ENCODE data around the gene B4GALT6.
"Not testable (repeated sequence)": the region's sequence is repeated elsewhere in the genome, so short reads cannot be mapped to it uniquely, and the experiment has no call there.

Gene B4GALT6, protein sequence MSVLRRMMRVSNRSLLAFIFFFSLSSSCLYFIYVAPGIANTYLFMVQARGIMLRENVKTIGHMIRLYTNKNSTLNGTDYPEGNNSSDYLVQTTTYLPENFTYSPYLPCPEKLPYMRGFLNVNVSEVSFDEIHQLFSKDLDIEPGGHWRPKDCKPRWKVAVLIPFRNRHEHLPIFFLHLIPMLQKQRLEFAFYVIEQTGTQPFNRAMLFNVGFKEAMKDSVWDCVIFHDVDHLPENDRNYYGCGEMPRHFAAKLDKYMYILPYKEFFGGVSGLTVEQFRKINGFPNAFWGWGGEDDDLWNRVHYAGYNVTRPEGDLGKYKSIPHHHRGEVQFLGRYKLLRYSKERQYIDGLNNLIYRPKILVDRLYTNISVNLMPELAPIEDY

DNA sequence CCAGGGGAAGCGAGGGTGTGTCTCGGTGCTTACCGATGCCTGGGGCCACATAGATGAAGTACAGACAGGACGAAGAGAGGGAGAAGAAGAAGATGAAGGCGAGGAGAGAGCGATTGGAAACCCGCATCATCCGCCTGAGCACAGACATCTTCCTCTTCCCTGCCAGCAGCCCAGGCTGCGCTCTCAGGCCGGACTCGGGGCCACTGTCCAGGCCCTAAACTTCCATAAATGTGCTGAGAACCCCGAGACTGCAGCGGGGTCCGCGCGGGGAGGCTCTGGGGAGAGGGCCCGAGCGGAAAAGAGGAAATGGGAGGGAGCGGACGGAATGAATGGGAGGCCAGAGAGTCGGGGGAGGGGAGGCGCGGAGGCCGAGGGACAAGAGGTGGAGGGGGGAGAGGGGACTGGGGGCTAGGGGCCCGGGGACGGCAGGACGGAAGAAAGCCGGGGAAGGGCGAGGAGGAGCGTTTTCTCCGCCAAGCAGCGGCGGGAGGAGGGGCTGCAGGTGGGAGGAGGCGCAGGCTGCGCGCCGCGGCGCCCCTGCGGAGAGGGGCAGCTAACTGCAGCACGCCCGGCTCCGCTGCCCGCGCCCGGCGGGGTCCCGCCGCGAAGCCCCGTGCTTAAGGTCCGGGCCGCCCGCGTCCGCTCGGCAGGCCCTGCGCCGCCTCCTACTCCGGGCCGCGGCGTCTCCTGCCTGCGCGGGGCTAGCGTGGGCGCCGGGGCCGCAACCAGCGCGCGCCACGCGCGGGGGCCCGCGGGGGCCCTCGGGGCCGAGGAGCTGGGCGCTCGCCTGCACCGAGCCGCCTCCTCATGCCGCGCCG, at the start of gene B4GALT6:
B4GALT6 (minus strand) TSS at position 303 of the 818 bp plus-strand sequence; CDS start at position 148, 155 bp downstream.
- peak; percentile 32 for DNase-seq (ENCODE audit: low spot score)

DNA sequence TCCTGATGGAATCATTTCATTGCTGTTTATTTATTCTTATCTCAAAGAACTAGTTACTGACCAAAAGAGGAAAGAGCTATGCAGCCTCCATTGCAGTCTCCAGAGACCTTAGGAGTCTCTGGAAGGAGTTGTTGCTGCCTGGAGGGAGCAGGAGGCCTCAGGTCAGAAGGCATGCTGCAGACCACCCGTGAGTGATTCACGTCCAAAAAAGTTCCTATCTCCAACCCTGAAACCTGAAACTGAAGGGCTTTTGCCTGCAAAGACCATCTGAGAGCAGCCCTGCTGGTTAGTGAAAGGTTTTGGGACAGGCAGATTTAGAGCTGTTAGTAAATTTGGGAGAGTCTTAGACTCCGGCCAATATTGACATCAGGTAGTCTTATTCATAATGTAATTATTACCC, 47.2 kb upstream of the B4GALT6 start:
- DNase-seq (ENCODE audit: low spot score) = no peak

DNA sequence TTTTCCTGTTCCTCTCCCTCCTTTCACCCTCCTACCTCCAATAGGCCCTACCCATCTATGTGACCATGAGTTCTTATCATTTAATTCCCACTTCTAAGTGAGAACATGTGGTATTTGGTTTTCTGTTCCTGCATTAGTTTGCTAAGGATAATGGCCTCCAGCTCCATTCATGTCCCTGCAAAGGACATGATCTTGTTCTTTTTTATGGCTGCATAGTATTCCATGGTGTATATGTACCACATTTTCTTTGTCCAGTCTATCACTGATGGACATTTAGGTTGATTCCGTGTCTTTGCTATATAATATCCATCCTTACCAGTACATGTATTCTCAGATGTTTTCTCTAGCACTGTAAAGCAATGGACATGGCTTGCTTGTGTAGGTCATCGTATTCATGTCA, 44.8 kb upstream of the B4GALT6 start:
- not testable (repeated sequence) for DNase-seq (ENCODE audit: low spot score)

DNA sequence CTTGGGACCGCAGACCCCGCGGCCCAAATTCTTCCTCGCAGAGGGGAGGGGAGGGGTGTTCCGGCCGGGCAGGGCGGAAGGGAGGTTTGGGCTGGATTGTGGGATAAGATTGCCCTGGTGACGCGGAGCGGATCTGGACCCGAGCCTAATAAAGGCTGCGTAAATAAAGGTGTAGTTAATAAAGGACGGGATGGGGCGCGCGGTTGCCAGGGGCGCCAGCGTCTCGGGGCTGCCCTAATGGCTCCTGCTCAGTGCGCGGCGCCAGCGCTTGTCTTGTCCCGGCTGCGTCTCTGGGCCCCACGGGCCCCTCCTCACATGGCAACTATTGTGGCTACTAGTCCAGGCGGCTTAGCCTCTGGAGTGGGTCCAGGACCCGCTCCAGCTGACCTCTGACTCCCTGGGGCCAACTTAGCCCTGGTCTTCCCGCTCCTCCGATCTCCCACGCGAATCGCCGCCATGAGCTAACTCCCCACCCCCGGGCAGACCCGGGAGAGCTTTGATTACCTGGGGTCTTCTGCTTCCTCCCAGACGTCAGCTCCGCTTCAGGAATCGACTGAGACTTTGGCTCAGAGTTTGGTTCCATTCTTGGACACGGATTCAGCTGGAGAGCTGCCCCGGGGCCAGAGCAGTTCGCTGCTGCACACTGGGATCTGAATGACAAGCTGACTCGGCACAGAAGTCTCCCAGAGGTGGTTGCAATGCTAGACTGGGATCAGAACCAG, 39.8 kb upstream of the B4GALT6 start:
- peak; percentile 23 for DNase-seq (ENCODE audit: low spot score)

DNA sequence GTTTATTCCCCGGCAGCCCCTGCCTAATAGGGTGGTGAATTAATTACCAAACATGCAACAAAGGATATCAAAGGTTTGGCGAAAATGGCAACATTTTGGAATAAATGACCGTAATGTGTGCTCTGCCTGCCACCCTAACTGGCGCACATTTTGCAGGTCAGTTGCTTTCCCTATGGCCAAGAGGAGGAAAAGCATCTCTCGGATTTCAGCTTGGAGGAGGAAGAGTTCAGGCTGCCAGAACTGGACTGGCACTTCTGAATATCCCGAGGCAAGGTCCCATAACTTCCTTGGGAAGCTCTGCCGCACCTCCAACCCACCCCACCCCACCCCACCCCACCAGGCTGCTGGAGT, 39.2 kb upstream of the B4GALT6 start:
- DNase-seq (ENCODE audit: low spot score) = no peak

DNA sequence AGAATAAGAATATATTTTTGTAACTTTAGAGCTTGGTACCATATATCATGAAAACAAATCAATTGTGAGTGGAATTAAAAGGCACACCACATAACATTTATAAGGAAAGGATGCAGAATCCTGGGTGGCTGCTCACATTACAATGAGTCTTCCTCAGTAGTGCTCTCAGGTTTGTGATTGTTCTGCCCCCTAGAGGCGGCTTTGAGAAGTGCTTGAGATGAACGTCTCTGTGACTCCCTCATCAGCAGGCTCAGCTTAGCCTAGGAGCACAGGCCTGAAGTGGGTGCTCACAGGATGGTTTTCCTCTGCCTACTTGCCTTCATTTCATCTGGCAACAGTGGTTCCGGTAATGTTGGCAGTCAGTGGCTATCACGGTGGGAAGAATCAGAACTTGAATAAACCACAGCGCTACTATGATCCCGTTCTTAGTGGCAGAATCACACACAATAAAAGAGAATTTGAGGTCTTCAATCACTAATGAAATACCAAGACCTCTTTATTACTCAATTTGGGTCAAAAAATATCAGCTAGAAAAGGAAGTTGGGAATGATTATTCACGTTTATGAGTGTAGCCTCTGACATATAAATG, 38.1 kb upstream of the B4GALT6 start:
- DNase-seq (ENCODE audit: low spot score) = peak; percentile 87

DNA sequence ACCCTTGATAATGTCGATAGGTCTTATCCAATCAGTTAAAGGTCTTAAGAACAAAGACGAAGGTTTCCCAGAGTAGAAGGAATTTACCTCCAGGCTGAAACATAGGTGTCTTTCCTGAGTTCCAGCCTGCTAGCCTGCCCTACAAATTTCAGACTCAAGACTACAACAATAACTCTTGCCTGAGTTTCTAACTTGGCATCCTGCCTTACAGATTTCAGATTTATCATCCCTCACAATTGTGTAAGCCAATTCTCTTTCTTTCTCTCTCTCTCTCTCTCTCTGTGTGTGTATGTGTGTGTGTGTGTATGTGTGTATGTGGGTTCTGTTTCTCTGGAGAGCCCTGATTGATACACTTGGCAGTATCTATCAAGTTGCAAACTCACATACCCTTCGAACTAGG, 37.2 kb upstream of the B4GALT6 start:
- DNase-seq (ENCODE audit: low spot score) = no peak

DNA sequence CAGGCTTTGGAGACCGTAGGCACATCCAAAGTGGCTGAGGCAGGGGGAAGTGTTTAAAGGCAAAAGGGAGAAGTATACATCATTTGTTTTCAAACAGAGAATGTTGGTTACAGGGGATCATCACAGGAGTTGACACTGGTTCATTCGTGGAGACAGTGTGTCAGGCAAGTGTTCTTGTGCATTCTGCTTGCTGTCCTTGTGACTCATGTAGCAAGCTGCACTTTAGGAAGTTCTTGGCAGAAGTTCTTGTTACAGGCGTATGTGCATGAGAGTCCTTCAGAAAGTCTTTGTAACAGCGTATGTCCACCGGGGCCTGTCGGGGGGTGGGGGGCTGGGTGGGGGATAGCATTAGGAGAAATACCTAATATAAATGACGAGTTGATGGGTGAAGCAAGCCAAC, 36.5 kb upstream of the B4GALT6 start:
- no peak for DNase-seq (ENCODE audit: low spot score)

DNA sequence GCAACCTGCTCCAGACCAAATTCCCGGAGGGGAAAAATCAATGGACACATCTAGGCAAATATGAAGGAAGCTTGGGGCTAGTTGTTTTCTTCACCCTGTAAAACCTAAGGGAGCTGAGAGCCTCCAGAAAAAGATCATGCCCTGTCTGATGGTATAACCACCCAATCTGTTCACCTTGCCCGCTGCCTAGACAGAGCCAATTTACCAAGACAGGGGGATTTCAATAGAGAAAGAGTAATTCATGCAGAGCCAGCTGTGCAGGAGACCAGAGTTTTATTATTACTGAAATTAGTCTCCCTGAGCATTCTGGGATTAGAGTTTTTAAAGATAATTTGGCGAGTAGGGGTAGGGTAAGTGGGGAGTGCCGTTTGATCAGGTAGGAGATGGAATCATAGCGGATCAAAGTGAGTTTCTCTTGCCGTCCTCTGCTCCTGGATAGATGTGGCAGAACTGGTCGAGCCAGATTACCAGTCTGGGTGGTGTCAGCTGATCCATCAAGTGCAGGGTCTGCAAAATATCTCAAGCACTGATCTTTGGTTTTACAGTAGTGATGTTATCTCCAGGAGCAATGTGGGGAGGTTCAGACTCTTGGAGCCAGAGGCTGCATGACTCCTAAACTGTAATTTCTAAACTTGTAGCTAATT, 35.1 kb upstream of the B4GALT6 start:
- no peak for DNase-seq (ENCODE audit: low spot score)

DNA sequence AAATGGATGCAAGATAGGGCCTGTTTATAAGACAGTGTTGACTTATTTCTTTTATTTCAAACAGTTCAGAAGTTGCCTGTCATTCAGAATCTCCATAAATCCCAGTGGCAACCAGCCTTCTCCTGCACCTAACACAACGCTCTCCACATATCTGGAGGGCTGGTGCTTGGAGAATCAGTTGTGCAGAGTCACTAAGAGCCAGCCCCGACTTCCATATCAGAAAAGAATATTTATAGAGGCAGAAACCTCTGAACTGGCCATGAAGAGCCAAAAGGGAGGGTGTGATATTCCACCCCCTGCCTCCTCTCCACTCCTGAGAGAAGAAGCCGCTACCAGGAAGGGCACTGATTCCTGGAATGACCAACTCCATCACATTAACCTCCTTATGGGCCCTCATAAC, 34.0 kb upstream of the B4GALT6 start:
- no peak for DNase-seq (ENCODE audit: low spot score)

DNA sequence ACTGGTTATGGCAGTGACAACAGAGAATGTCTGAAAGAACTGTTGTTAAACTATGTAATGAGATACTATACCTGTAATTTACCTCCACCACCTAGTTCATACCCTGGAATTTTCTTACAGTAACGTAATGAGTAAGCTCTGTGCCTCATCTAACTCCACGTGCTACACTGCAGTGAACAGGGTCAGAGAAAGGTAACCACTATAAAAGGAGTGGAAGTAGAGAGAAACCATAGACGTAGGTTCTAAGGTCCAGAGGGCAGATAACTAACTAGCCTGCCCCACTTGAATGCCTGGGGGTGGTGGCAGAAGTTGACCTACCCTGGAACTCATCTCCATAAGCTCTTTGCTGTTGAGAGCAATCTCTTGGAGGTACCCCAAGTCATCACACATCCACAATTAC, 32.0 kb upstream of the B4GALT6 start:
- no peak for DNase-seq (ENCODE audit: low spot score)

DNA sequence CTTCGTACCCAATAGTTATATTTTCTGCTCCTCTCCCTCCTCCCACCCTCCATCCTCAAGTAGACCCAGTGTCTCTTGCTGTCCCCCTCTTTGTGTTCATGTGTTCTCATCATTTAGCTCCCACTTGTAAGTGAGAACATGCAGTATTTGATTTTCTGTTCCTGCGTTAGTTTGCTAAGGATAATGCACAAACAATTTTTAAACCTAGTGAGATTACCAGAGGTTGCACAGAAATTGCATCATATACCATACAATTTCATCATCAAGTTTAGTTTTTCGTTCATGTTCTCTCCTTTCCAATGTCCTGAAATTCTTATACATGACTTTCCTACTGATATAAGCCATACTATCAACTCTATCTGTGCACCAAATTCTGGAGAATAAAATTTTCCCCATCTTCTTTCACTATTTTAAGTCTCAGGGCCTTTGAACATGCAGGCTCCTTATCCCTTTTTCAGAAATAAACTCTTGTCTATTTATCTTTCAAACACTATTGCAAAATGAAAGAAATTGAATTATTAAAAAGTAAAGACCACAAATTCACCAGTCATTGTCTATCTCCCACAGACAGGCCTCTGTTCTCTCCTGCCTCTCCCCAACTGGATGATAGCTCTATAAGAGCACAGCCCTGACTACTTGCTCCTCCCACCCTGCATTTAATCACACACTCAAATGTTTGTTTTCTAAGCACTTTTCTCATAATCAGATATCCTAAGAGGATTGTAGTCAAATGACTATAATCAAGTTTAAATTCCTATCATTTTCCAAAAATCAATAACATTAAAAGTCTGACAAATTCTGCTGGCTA, 27.2 kb upstream of the B4GALT6 start:
- no peak for DNase-seq (ENCODE audit: low spot score)

DNA sequence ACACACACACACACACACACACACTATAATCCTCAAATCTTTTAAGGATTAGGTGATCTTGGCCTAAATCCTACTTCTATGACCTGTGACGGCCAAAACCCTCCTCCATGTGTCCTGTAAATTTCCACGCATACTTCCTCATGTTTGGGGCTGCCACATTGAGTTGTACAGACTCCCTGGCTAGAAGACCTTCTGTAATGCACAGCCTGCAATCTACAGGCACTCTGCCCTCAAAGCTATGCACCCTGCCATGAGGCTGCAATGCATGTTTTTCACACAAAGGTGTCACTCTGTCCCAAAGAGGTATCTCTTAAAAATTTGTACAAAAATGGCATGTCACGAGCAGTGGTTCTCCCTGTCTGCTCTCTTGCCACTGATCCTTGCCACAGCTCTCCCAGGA, 26.4 kb upstream of the B4GALT6 start:
- DNase-seq (ENCODE audit: low spot score) = no peak

DNA sequence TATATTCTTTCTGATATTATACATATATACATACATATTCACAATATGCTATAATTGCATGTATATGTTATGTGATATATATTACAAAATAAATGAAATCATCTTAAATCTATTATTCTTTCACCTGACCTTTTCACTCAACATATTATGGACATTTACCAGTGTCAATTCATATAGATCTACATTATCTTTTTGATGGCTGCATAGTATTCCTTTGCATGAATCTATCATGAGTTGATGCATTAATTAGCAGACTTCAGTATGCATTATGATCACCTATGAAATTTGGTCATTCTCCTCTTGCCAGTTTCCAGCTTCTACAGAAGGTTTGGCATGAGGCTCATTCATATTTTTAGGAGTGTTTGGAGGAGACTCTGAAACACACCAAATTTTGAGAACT, 23.4 kb upstream of the B4GALT6 start:
- no peak for DNase-seq (ENCODE audit: low spot score)

DNA sequence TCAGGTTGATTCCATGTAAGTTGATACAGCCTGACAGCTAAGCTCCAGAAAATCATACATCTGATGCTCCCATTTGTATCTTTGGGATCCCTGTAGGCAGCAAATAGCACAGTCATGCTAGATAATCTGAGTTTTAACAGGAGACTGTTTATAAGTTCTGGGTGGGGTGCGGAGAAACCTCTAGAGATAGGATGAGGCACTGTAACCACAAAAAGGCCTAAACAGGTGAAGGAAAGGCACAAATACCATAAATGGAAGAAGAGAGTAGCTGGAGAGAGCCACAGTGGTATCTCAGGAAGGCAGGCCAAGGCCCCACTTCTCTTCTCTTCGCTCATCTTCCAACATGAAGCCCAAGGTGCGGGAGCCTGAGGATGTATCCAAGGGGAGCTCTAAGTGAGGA, 18.1 kb upstream of the B4GALT6 start:
- no peak for DNase-seq (ENCODE audit: low spot score)

DNA sequence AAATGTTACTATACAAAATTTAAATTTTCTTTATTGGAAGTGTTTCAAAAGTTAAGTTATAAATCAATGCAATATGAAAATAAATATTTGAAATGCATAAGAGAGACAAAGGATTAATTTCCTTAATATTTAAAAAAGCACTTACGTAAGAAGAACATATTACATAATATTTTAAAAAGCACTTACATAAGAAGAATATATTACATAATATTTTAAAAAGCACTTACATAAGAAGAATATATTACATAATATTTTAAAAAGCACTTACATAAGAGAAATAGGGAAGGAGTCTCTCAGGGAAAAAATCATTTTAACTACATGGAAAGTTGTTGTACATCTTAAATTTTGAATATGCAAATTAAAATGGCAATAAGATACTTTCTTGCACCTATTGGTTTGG, 17.4 kb upstream of the B4GALT6 start:
- DNase-seq (ENCODE audit: low spot score) = no peak

DNA sequence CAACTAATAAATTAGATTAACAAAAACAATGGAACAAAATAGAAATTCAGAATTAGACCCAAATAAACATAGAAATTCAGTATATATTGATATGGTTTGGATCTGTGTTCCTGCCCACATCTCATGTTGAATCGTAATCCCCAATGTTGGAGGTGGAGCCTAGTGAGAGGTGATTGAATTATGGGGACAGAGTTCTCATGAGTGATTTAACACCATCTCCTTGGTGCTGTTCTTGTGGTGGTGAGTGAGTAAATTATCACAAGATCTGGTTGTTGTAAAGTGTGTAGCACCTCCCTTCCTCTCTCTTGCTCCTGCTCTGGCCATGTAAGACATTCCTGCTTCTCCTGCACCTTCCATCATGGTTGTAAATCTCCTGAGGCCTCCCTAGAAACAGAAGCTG, 16.6 kb upstream of the B4GALT6 start:
- no peak for DNase-seq (ENCODE audit: low spot score)

DNA sequence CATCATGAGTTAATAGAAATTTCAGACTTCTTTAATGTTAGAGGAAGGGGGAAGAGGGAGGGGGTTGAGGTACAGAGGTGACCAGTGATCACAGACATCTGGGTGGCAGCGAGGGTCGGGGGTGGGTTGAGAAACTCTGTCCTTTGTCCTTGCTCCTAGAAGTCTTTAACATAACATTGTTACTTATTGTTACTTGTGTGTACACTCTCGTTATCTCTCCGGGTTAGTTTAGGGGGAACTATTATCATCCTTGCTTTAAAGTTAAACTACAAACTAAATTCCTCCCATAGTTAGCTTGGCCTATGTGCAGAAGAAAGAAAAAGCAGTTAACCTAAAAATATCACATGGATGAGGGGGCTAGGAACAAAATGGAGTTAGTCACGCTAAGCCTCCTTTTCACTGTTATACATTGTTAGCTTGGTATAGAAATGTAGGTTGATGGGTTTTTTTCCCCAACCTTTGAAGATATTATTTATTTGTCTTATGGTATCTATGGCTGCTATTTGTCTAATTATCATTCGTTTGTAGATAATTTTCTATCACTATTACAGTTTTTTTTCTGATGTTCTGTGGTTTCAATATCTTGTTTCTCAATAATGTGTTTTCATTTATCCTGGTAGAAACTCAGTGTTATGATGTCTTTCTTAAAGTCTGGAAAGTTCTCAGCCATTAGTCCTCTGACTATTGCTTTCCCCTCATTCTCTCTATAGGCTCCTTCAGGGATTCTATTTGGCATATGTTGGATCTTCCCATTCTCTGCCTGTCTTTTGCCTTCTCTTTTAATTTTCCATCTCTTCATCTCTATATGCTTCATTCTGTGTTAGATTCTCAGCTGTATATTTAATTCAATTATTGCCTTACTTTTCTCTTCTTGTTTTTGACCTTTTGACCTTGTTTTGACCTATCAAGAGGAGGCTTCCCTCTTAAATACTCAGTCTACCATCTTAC, 13.2 kb upstream of the B4GALT6 start:
- DNase-seq (ENCODE audit: low spot score) = no peak

DNA sequence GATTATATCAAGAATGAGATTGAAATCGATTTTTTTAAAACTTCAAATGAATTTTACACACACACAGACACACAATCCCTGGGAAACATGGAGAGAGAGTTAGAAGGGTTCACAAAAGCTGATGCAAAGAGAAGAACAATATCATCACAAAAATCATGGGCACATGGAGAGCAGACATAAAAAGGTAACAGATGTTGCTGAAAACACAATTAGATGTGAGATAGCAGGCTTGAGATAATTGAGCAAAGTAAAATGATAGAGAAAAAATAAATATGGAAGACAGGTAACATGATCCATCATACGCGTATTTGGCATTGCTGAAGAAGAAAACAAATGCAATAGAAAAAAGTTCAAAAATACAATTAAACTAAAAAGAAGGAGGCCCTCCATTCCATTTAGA, 11.6 kb upstream of the B4GALT6 start:
- DNase-seq (ENCODE audit: low spot score) = no peak

DNA sequence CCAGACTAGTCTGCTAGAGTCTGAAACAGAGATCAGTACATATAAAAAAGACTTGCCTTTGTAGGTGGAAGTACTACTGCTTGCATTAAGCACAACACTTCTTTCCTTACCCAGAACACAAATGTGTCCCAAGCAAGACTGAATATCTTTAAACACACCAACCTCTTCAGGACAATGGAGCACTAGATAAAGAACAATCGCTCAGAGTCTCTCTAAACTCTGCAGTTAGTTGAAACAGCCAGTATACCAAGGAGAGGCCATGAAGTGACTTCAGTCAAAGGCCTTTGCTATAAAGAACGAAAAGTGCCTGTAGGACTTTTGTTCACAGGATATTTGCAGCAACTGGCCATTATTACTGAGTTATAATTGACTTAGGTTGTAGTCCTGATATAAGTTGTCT, 9.9 kb upstream of the B4GALT6 start:
- DNase-seq (ENCODE audit: low spot score) = no peak

All from Ammon's horn (tissue), 1 donor.